ENCODE data around the gene PKIG. TPM values are rescaled to one million over a fixed set of nuclear protein-coding genes. Genes with fewer than 3 reads are reported as not detected.
"Not testable (repeated sequence)": the region's sequence is repeated elsewhere in the genome, so short reads cannot be mapped to it uniquely, and the experiment has no call there.

PKIG gene
- total RNA-seq, 2 donors from 2014 or later = 30.9 to 44.7 TPM

GRCh38 chr20:44646023-44646640 is 63.8 kb downstream of the PKIG start:
- intact Hi-C loops (cut with DNase I, micrococcal nuclease) = no loop called here
- ATAC-seq (no peak), DNase-seq (no peak)

- intact Hi-C loops (cut with DNase I, micrococcal nuclease) = no loop called here
- ATAC-seq = no peak
- DNase-seq = no peak
Observed at GRCh38 chr20:44646641-44647274, 64.4 kb downstream of the PKIG start.

GRCh38 chr20:44648068-44648467 is 65.7 kb downstream of the PKIG start:
- DNase-seq = no peak
- ATAC-seq = no peak
- intact Hi-C loops (cut with DNase I, micrococcal nuclease) = no loop called here

GRCh38 chr20:44648579-44648978 is 66.2 kb downstream of the PKIG start:
- ATAC-seq = no peak
- DNase-seq = no peak
- intact Hi-C loops (cut with DNase I, micrococcal nuclease) = no loop called here

- intact Hi-C loops (cut with DNase I, micrococcal nuclease) = no loop called here
- ATAC-seq (no peak), DNase-seq (no peak)
Observed at GRCh38 chr20:44649126-44649525, 66.7 kb downstream of the PKIG start.

GRCh38 chr20:44649976-44650375 is 67.6 kb downstream of the PKIG start:
- no peak for ATAC-seq
- no peak for DNase-seq
- intact Hi-C loops (cut with DNase I, micrococcal nuclease) = no loop called here

- DNase-seq (peak in 1 of 2 donors; percentile 49), ATAC-seq (peak; percentile 30)
- intact Hi-C loops (cut with DNase I, micrococcal nuclease) = no loop called here
Observed at GRCh38 chr20:44650771-44651433, 68.5 kb downstream of the PKIG start.

- ATAC-seq (no peak), DNase-seq (no peak)
- intact Hi-C loops (cut with DNase I, micrococcal nuclease) = no loop called here
Observed at GRCh38 chr20:44651434-44651683, 69.0 kb downstream of the PKIG start.

- intact Hi-C loops (cut with DNase I, micrococcal nuclease) = no loop called here
- DNase-seq (peak; percentile 51 to 79), ATAC-seq (peak; percentile 87)
Observed at GRCh38 chr20:44651684-44652423, 69.5 kb downstream of the PKIG start, which contains the start of gene ADA. Gene ADA (minus strand): TSS chr20:44651699. CDS start chr20:44651607, 92 bp downstream.

- DNase-seq = no peak
- intact Hi-C loops (cut with DNase I, micrococcal nuclease) = no loop called here
- no peak for ATAC-seq
Observed at GRCh38 chr20:44653546-44653945, 71.2 kb downstream of the PKIG start.

- DNase-seq; intact Hi-C loops (cut with DNase I, micrococcal nuclease); ATAC-seq: not testable (repeated sequence)
Observed at GRCh38 chr20:44654210-44654609, 71.8 kb downstream of the PKIG start.

- DNase-seq (no peak), ATAC-seq (no peak)
- intact Hi-C loops (cut with DNase I, micrococcal nuclease) = no loop called here
Observed at GRCh38 chr20:44656448-44656847, 74.1 kb downstream of the PKIG start.

- intact Hi-C loops (cut with DNase I, micrococcal nuclease) = no loop called here
- DNase-seq = no peak
- no peak for ATAC-seq
Observed at GRCh38 chr20:44657875-44658274, 75.5 kb downstream of the PKIG start.

GRCh38 chr20:44658810-44659209 is 76.4 kb downstream of the PKIG start:
- no peak for DNase-seq
- intact Hi-C loops (cut with DNase I, micrococcal nuclease) = no loop called here
- ATAC-seq = no peak

- ATAC-seq (no peak), DNase-seq (no peak)
- intact Hi-C loops (cut with DNase I, micrococcal nuclease) = no loop called here
Observed at GRCh38 chr20:44659931-44660330, 77.6 kb downstream of the PKIG start.

- DNase-seq (no peak), ATAC-seq (no peak)
- intact Hi-C loops (cut with DNase I, micrococcal nuclease) = no loop called here
Observed at GRCh38 chr20:44660581-44660980, 78.2 kb downstream of the PKIG start.

GRCh38 chr20:44662261-44662660 is 79.9 kb downstream of the PKIG start:
- ATAC-seq (no peak), DNase-seq (no peak)
- intact Hi-C loops (cut with DNase I, micrococcal nuclease) = no loop called here

- ATAC-seq (no peak), DNase-seq (no peak)
- intact Hi-C loops (cut with DNase I, micrococcal nuclease) = no loop called here
Observed at GRCh38 chr20:44664131-44664530, 81.8 kb downstream of the PKIG start.

- ATAC-seq = no peak
- intact Hi-C loops (cut with DNase I, micrococcal nuclease) = no loop called here
- no peak for DNase-seq
Observed at GRCh38 chr20:44666066-44666465, 83.7 kb downstream of the PKIG start.
